OCI-LY1 (cell line): ENCODE results near the gene MED13.

Experiments
- H2AFZ ChIP-seq: fragments of 200-600 bp; sonication (generic), shearing (Covaris generic); 2 replicates; pipeline ENCODE4 v1.6.0; 2014; ENCODE audit warnings: antibody characterized with exemption, mild to moderate bottlenecking, low read length
- H3F3A ChIP-seq: fragments of 200-600 bp; sonication (generic), shearing (Covaris generic); 2 replicates; pipeline ENCODE4 v1.6.0; 2014; ENCODE audit warnings: mild to moderate bottlenecking, antibody characterized with exemption, low read length, moderate library complexity; ENCODE audit not compliant: insufficient read depth
- H3K27ac ChIP-seq: fragments of 200-600 bp; sonication (generic); 2 replicates; pipeline ENCODE4 v1.5.1; 2014; ENCODE audit warnings: low read length, mixed run types, mild to moderate bottlenecking, low read depth; ENCODE audit not compliant: poor library complexity, severe bottlenecking
- H3K27me3 ChIP-seq: fragments of 200-600 bp; sonication (generic); 2 replicates; pipeline ENCODE4 v1.6.0; 2014; ENCODE audit warnings: antibody characterized with exemption, mild to moderate bottlenecking, low read length, moderate library complexity; ENCODE audit not compliant: insufficient read depth
- H3K36me3 ChIP-seq: fragments of 200-600 bp; sonication (generic); 2 replicates; pipeline ENCODE4 v1.6.1; 2014; ENCODE audit warnings: mild to moderate bottlenecking, antibody characterized with exemption, low read length, moderate library complexity, mixed read lengths; ENCODE audit not compliant: insufficient read depth
- H3K4me1 ChIP-seq: fragments of 200-600 bp; sonication (generic); 2 replicates; pipeline ENCODE4 v1.5.1; 2014; ENCODE audit warnings: mild to moderate bottlenecking, low read length, moderate library complexity; ENCODE audit not compliant: insufficient read depth, severe bottlenecking
- H3K4me2 ChIP-seq: fragments of 200-600 bp; sonication (generic), shearing (Covaris generic); 2 replicates; pipeline ENCODE4 v1.6.1; 2014; ENCODE audit warnings: low read length
- H3K4me3 ChIP-seq: fragments of 200-600 bp; sonication (generic); 2 replicates; pipeline ENCODE4 v1.5.1; 2014; ENCODE audit warnings: low read length, low read depth, mild to moderate bottlenecking, mixed read lengths; ENCODE audit not compliant: poor library complexity, severe bottlenecking
- H3K79me2 ChIP-seq: fragments of 200-600 bp; shearing (Covaris generic); 2 replicates; pipeline ENCODE4 v1.6.1; 2016; ENCODE audit warnings: mixed run types, low read length, mixed read lengths; ENCODE audit not compliant: insufficient read depth
- H3K9ac ChIP-seq: fragments of 200-600 bp; sonication (generic), shearing (Covaris generic); 2 replicates; pipeline ENCODE4 v1.6.1; 2014; ENCODE audit warnings: mild to moderate bottlenecking, low read length, mixed read lengths
- H3K9me2 ChIP-seq: fragments of 200-600 bp; sonication (generic), shearing (Covaris generic); 2 replicates; pipeline ENCODE4 v1.6.1; 2014; ENCODE audit warnings: low read depth, mild to moderate bottlenecking, low read length, mixed read lengths
- H3K9me3 ChIP-seq: fragments of 200-600 bp; shearing (Covaris generic); 2 replicates; pipeline ENCODE4 v1.6.1; 2014; ENCODE audit warnings: low read length, mixed read lengths
- H4K20me1 ChIP-seq: fragments of 200-600 bp; sonication (generic), shearing (Covaris generic); 2 replicates; pipeline ENCODE4 v1.6.0; 2016; ENCODE audit warnings: mild to moderate bottlenecking, low read length; ENCODE audit not compliant: insufficient read depth
- CTCF ChIP-seq: fragments of 200-600 bp; sonication (generic), shearing (Covaris generic); IDR thresholded peaks from 2 replicates; pipeline ENCODE4 v1.5.1; 2017; ENCODE audit warnings: mild to moderate bottlenecking, antibody characterized with exemption, low read length, moderate library complexity, mixed read lengths
- EZH2 ChIP-seq: fragments of 200-600 bp; sonication (generic), shearing (Covaris generic); IDR thresholded peaks from 2 replicates; pipeline ENCODE4 v1.8.0; 2017; ENCODE audit warnings: borderline replicate concordance, mixed run types, mild to moderate bottlenecking, antibody characterized with exemption, low read length, moderate library complexity, mixed read lengths

MED13 gene

GRCh38 chr17:62101515-62101914 is 36.4 kb upstream of the MED13 start:
- H2AFZ ChIP-seq = no peak overlapping the region
- H3F3A ChIP-seq = no peaks in the 10 kb centered on the region
- H3K4me3 ChIP-seq = no peak overlapping the region
- H3K27ac ChIP-seq = no peak overlapping the region
- TF ChIP-seq CTCF (no peak), EZH2 (no peak)
- no peaks in the 10 kb centered on the region for H3K9me2 ChIP-seq
- H3K4me1 ChIP-seq = no peaks in the 10 kb centered on the region
- no peaks in the 10 kb centered on the region; the same call in 1 of the 2 replicates for H3K27me3 ChIP-seq
- no peaks in the 10 kb centered on the region for H3K9me3 ChIP-seq
- no peaks in the 10 kb centered on the region for H3K79me2 ChIP-seq
- H4K20me1 ChIP-seq = no peaks in the 10 kb centered on the region
- no peak overlapping the region for H3K9ac ChIP-seq
- no peak overlapping the region for H3K4me2 ChIP-seq
- H3K36me3 ChIP-seq = no peaks in the 10 kb centered on the region

GRCh38 chr17:62101090-62101489 is 36.0 kb upstream of the MED13 start:
- no peak overlapping the region for H3K4me2 ChIP-seq
- no peaks in the 10 kb centered on the region for H4K20me1 ChIP-seq
- no peak for TF ChIP-seq CTCF
- no peak for TF ChIP-seq EZH2
- H3K36me3 ChIP-seq = no peaks in the 10 kb centered on the region
- no peak overlapping the region for H3K27ac ChIP-seq
- H3K27me3 ChIP-seq = no peaks in the 10 kb centered on the region; the same call in 1 of the 2 replicates
- no peaks in the 10 kb centered on the region for H3F3A ChIP-seq
- H3K79me2 ChIP-seq = no peaks in the 10 kb centered on the region
- no peak overlapping the region for H2AFZ ChIP-seq
- H3K4me1 ChIP-seq = no peaks in the 10 kb centered on the region
- no peak overlapping the region for H3K4me3 ChIP-seq
- H3K9ac ChIP-seq = no peak overlapping the region
- H3K9me3 ChIP-seq = no peaks in the 10 kb centered on the region
- no peaks in the 10 kb centered on the region for H3K9me2 ChIP-seq

- Histone ChIP-seq H3F3A (no peaks in the 10 kb centered on the region), H2AFZ (no peak overlapping the region), H3K79me2 (no peaks in the 10 kb centered on the region), H3K4me1 (no peaks in the 10 kb centered on the region), H3K9ac (no peak overlapping the region), H3K9me2 (no peaks in the 10 kb centered on the region), H3K4me3 (no peak overlapping the region), H4K20me1 (no peaks in the 10 kb centered on the region), H3K27me3 (no peaks in the 10 kb centered on the region; the same call in 1 of the 2 replicates), H3K9me3 (no peaks in the 10 kb centered on the region), H3K4me2 (no peak overlapping the region), H3K36me3 (no peaks in the 10 kb centered on the region), H3K27ac (no peak overlapping the region)
- TF ChIP-seq EZH2 = no peak
- TF ChIP-seq CTCF = no peak
These were observed 35.0 kb upstream of the MED13 start for GRCh38 chr17:62100055-62100454.
